ENCODE results near the gene NRG4.
"Not testable (repeated sequence)": the region's sequence is repeated elsewhere in the genome, so short reads cannot be mapped to it uniquely, and the experiment has no call there.

GRCh38 chr15:76013470-76013869 lies 1.2 kb upstream of the NRG4 start:
- TF ChIP-seq CTCF (IDR thresholded peaks at IDR 0.05); OVOL2 (CRISPR knock-in tag; IDR thresholded peaks at IDR 0.05; ENCODE audit: borderline replicate concordance); ZNF512 (CRISPR knock-in tag; IDR thresholded peaks at IDR 0.05; ENCODE audit: borderline replicate concordance); HMGXB4 (CRISPR knock-in tag; IDR thresholded peaks at IDR 0.05): not testable (repeated sequence)
